ENCODE data around the gene SLC24A3.

GRCh38 chr20:19750907-19751636 is 538.6 kb downstream of the SLC24A3 start:
- TF ChIP-seq CTCF (IDR thresholded peaks at IDR 0.05), result no peak
- no peak for TF ChIP-seq EP300 (IDR thresholded peaks at IDR 0.05)

All from suprapubic skin (tissue), 3 donors.